CD14-positive monocyte (primary cell): ENCODE data around the gene SLC27A2. TPM values are rescaled to one million over a fixed set of nuclear protein-coding genes. Genes with fewer than 3 reads are reported as not detected.
A peak's percentile ranks its signal among the peaks of the same experiment; 100 is the strongest.

Experiments
- DNase-seq, 3 donors: peaks; one replicate each; pipeline ENCODE4 v3.0.0-alpha.2; 2011 to 2022
- H2AFZ ChIP-seq: 2 replicates; pipeline ENCODE4 v1.6.0; 2012; ENCODE audit warnings: mild to moderate bottlenecking, low read depth, low read length, inconsistent platforms; ENCODE audit not compliant: insufficient read depth, poor library complexity, severe bottlenecking
- H3K27ac ChIP-seq, 2 donors: 1 replicate in 1 of 2; 2 replicates in 1 of 2; pipeline ENCODE4 v1.5.1; 2012 to 2013; ENCODE audit warnings: low read length in 2 of 2, control low read depth in 1 of 2, inconsistent platforms in 1 of 2, low read depth in 1 of 2, mild to moderate bottlenecking in 1 of 2
- H3K27me3 ChIP-seq, 2 donors: one replicate each; pipeline versions ENCODE4 v1.6.0 to v1.6.1; 2011 to 2013; ENCODE audit warnings: low read length in 2 of 2; ENCODE audit not compliant: control insufficient read depth in 2 of 2, insufficient read depth in 2 of 2
- H3K36me3 ChIP-seq, 2 donors: replicated peaks in 1 of 2; 1 replicate in 1 of 2; 2 replicates in 1 of 2; pipeline versions ENCODE4 v1.5.1 to v1.6.1; 2012 to 2013; ENCODE audit warnings: low read length in 2 of 2, control low read depth in 1 of 2, inconsistent platforms in 1 of 2, mild to moderate bottlenecking in 1 of 2; ENCODE audit not compliant: insufficient read depth in 2 of 2, control insufficient read depth in 1 of 2
- H3K4me1 ChIP-seq, 2 donors: 1 replicate in 1 of 2; 2 replicates in 1 of 2; pipeline versions ENCODE4 v1.5.1 to v1.6.1; 2012 to 2013; ENCODE audit warnings: low read length in 2 of 2, control low read depth in 1 of 2, inconsistent platforms in 1 of 2, mild to moderate bottlenecking in 1 of 2, moderate library complexity in 1 of 2; ENCODE audit not compliant: insufficient read depth in 2 of 2, control insufficient read depth in 1 of 2
- H3K4me2 ChIP-seq: replicated peaks from 2 replicates; pipeline ENCODE3; 2012; ENCODE audit warnings: low read length, moderate library complexity, mild to moderate bottlenecking; ENCODE audit not compliant: poor library complexity, severe bottlenecking; ENCODE audit errors: extremely low read depth
- H3K4me3 ChIP-seq, 3 experiments: fragments of 200-600 bp in 1 of 3; sonication (generic) in 1 of 3; replicated peaks in 1 of 3; 1 replicate in 2 of 3; 2 replicates in 1 of 3; pipeline ENCODE4 v1.5.1; 2011 to 2013; ENCODE audit warnings: low read length in 3 of 3, mild to moderate bottlenecking in 3 of 3, control low read depth in 2 of 3, low read depth in 2 of 3, inconsistent platforms in 1 of 3, moderate library complexity in 1 of 3
- H3K79me2 ChIP-seq: 2 replicates; pipeline ENCODE4 v1.6.0; 2012; ENCODE audit warnings: mild to moderate bottlenecking, control low read depth, inconsistent platforms, low read length, moderate library complexity; ENCODE audit not compliant: insufficient read depth
- H3K9ac ChIP-seq: 2 replicates; pipeline ENCODE4 v1.6.0; 2017; ENCODE audit warnings: low read length, mild to moderate bottlenecking; ENCODE audit not compliant: insufficient read depth, poor library complexity, severe bottlenecking
- H3K9me3 ChIP-seq, 2 donors: replicated peaks in 1 of 2; 1 replicate in 1 of 2; 2 replicates in 1 of 2; pipeline versions ENCODE4 v1.5.1 to v1.6.1; 2012 to 2013; ENCODE audit warnings: low read length in 2 of 2, control low read depth in 1 of 2; ENCODE audit not compliant: control insufficient read depth in 1 of 2, insufficient read depth in 1 of 2
- H4K20me1 ChIP-seq: 2 replicates; pipeline ENCODE4 v1.6.0; 2012; ENCODE audit warnings: mild to moderate bottlenecking, low read length, control low read depth, moderate library complexity; ENCODE audit not compliant: insufficient read depth
- H3K27ac Mint-ChIP-seq, 7 donors: one replicate each; pipeline ENCODE4 v1.8.0; 2020; ENCODE audit warnings: mild to moderate bottlenecking in 7 of 7, mixed read lengths in 7 of 7, moderate library complexity in 6 of 7, inconsistent platforms in 2 of 7
- H3K27me3 Mint-ChIP-seq, 3 donors: one replicate each; pipeline ENCODE4 v1.8.0; 2021 to 2022; ENCODE audit warnings: low read depth in 3 of 3, mild to moderate bottlenecking in 3 of 3, mixed read lengths in 3 of 3, moderate library complexity in 3 of 3, inconsistent platforms in 1 of 3
- H3K36me3 Mint-ChIP-seq, 2 donors: one replicate each; pipeline ENCODE4 v1.8.0; 2020; ENCODE audit warnings: mixed read lengths in 2 of 2, inconsistent platforms in 1 of 2, mild to moderate bottlenecking in 1 of 2
- H3K4me1 Mint-ChIP-seq: one replicate; pipeline ENCODE4 v1.8.0; 2020; ENCODE audit warnings: mild to moderate bottlenecking, mixed read lengths
- H3K4me3 Mint-ChIP-seq, 2 donors: one replicate each; pipeline ENCODE4 v1.8.0; 2020; ENCODE audit warnings: mild to moderate bottlenecking in 2 of 2, mixed read lengths in 2 of 2, moderate library complexity in 1 of 2
- H3K9me3 Mint-ChIP-seq, 7 donors: one replicate each; pipeline ENCODE4 v1.8.0; 2020 to 2022; ENCODE audit warnings: mixed read lengths in 7 of 7, mild to moderate bottlenecking in 6 of 7, moderate library complexity in 6 of 7, inconsistent platforms in 2 of 7
- CTCF ChIP-seq: fragments of 200-600 bp; IDR thresholded peaks from one replicate; pipeline ENCODE4 v1.8.0; 2022; ENCODE audit warnings: antibody characterized with exemption, mild to moderate bottlenecking
- WGBS: methylation state at CpG from one replicate; pipeline ENCODE4 v1.1.5; 2013; ENCODE audit warnings: missing lambda C conversion rate; ENCODE audit not compliant: insufficient coverage; 5-methylcytosine and 5-hydroxymethylcytosine counted together
- intact Hi-C, 2 donors: fragments of 100-400 bp; cut with micrococcal nuclease; formaldehyde crosslinking; loops; one replicate each; pipeline versions ENCODE4 v1.15.0 to v1.15.1; 2023
- polyA plus RNA-seq, 3 donors: library from polyadenylated mRNA; depleted of rRNA in 1 of 3; unstranded in 2 of 3; stranded (reverse) in 1 of 3; fragments of 300-500 nt in 2 of 3; fragments of >200 nt in 1 of 3; fragmentation: Illumina TruSeq in 2 of 3; gene quantifications; 1 replicate in 2 of 3; 2 replicates in 1 of 3; pipeline ENCODE4 v1.2.3, GENCODE V29; 2012 to 2021

The SLC27A2 gene
- polyA plus RNA-seq, 3 donors = 0.13 TPM; not detected in 2

GRCh38 chr15:50262533-50262932 is 80.5 kb downstream of the SLC27A2 start:
- Mint-ChIP-seq H3K9me3 (peaks cover 0 to 6% (median 2%) of the 10 kb centered on the region in 7 donors), H3K4me1 (peaks cover 35% of the 10 kb centered on the region), H3K27me3 (peaks cover 0 to 9% (median 2%) of the 10 kb centered on the region in 3 donors), H3K36me3 (no peaks in the 10 kb centered on the region), H3K27ac (peak overlapping the region in 1 of 7 donors; percentile 26), H3K4me3 (peak overlapping the region in 1 of 2 donors; percentile 22)
- Histone ChIP-seq H3K36me3 (no peaks in the 10 kb centered on the region), H3K4me3 (no peak overlapping the region), H4K20me1 (no peaks in the 10 kb centered on the region), H3K9ac (no peak overlapping the region), H3K27me3 (no peaks in the 10 kb centered on the region), H3K4me2 (no peak overlapping the region), H3K79me2 (no peaks in the 10 kb centered on the region), H3K27ac (no peak overlapping the region), H3K4me1 (peaks cover 21 to 24% of the 10 kb centered on the region in 2 donors), H3K9me3 (no peaks in the 10 kb centered on the region), H2AFZ (peak overlapping the region; percentile 59)
- 0% methylated on average over 2 of the region's 4 CpGs for WGBS
- no peak for TF ChIP-seq CTCF
- intact Hi-C loops = no loop called here
- DNase-seq = peak in 2 of 3 donors; percentile 8 to 14

GRCh38 chr15:50265620-50266019 is 83.6 kb downstream of the SLC27A2 start, which contains the start of gene HDC:
HDC (minus strand) TSS chr15:50265726; CDS start chr15:50265623, 103 bp downstream.
- no peaks in the 10 kb centered on the region for H4K20me1 ChIP-seq
- H3K4me2 ChIP-seq = no peak within 1 kb of the TSS
- no peak for DNase-seq
- intact Hi-C loops = no loop called here
- Mint-ChIP-seq H3K9me3 (peaks cover 0 to 6% (median 3%) of the 10 kb centered on the region in 7 donors), H3K4me1 (peaks cover 17% of the 10 kb centered on the region), H3K36me3 (no peaks in the 10 kb centered on the region), H3K4me3 (no peak within 1 kb of the TSS), H3K27me3 (peaks cover 0 to 7% (median 2%) of the 10 kb centered on the region in 3 donors), H3K27ac (no peak within 1 kb of the TSS)
- no peaks in the 10 kb centered on the region for H3K36me3 ChIP-seq
- H3K4me1 ChIP-seq = peaks cover 8 to 10% of the 10 kb centered on the region in 2 donors
- no peak for TF ChIP-seq CTCF
- no peak within 1 kb of the TSS for H3K4me3 ChIP-seq
- no peak within 1 kb of the TSS for H3K9ac ChIP-seq
- H3K27me3 ChIP-seq = no peaks in the 10 kb centered on the region
- no peak within 1 kb of the TSS for H2AFZ ChIP-seq
- H3K27ac ChIP-seq = no peak within 1 kb of the TSS
- no peaks in the 10 kb centered on the region for H3K9me3 ChIP-seq
- 100% methylated on average over 8 of the region's 9 CpGs for WGBS
- no peaks in the 10 kb centered on the region for H3K79me2 ChIP-seq
